NCI-H82 treated with DMSO at 0.1 percent for 48 hours (cell line): ENCODE measurements around the gene GRID2.
A peak's percentile ranks its signal among the peaks of the same experiment; 100 is the strongest.
"Not testable (repeated sequence)": the region's sequence is repeated elsewhere in the genome, so short reads cannot be mapped to it uniquely, and the experiment has no call there.

ENCODE experiments used
- DNase-seq: peaks from one replicate; lab custom pipeline; 2025; ENCODE audit not compliant: unreplicated experiment; lab: John Stamatoyannopoulos, UW

GRID2 gene

DNA sequence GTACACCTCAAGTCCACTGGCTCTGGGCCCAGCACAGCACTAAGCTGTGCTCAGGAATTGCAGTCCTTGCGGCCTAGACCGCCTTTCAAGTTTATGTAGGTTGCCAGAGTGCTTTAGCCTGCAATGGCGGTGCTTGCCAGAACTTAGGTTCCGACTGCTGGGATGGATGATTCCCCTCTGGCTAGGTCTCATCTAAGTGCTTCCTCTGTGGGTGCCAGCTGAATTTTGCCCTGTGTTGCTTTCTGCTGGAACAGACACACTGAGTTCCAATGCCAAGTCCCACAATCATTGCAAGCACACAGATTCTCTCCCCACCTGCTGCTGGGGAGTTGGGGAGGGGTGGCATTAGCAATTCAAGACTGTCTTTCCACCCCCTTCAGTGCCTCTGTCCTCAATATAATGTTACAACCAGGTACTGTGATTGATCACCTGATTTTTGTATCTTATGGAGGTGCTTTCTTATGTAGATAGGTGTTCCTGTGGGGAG lies 129.5 kb downstream of the GRID2 start:
- DNase-seq, result no peak

DNA sequence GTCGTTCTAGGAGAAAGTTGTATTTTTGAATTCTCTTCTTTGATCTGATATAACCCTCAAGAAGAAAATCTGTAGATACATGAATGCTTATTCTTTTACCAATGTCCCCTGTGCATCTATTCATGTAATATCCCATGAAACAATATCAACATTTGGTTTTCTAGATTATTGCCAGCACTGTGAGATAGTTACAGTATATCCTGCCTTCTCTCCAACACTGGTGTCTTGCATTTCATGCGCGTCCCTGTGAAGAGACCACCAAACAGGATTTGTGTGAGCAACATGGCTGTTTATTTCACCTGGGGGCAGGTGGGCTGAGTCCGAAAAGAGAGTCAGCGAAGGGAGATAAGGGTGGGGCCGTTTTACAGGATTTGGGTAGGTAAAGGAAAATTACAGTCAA lies 135.0 kb downstream of the GRID2 start:
- DNase-seq, result not testable (repeated sequence)

DNA sequence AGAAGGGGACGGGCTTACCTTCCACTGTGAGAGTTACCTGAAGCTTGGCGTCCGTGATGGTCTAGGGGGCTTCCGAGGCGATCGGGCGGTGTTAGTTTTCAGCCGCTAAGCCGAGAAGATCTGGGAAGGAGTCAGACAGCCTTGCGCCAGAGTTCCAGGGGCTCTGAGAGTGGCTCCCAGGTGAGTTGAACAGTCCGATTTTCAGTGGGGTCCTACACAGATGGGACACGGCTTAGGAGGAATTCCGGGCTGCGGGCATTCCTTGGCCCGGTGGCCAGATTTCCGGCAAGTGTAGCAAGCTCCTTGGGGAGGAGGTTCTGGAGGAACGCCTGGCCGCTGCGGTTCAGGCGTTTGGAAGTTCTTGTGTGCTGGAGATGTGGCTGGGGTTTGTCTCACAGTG lies 138.4 kb downstream of the GRID2 start:
- DNase-seq, result not testable (repeated sequence)

DNA sequence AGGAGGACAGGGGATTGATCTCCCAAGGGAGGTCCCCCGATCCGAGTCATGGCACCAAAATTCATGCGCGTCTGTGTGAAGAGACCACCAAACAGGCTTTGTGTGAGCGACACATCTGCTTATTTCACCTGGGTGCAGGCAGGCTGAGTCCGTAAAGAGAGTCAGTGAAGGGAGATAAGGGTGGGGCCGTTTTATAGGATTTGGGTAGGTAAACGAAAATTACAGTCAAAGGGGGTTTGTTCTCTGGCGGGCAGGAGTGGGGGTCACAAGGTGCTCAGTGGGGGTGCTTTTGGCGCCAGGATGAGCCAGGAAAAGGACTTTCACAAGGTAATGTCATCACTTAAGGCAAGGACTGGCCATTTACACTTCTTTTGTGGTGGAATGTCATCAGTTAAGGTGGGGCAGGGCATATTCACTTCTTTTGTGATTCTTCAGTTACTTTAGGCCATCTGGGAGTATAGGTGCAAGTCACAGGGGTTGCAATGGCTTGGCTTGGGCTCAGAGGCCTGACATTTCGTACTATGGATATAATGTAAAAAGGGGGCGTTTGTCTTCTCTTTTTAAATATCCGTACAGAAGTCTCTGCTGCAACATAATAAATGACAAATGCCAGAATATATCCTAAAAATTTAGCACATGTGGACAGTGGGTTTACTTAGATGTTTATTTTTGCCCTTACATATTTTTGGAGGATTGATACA lies 140.5 kb downstream of the GRID2 start:
- DNase-seq, result not testable (repeated sequence)

DNA sequence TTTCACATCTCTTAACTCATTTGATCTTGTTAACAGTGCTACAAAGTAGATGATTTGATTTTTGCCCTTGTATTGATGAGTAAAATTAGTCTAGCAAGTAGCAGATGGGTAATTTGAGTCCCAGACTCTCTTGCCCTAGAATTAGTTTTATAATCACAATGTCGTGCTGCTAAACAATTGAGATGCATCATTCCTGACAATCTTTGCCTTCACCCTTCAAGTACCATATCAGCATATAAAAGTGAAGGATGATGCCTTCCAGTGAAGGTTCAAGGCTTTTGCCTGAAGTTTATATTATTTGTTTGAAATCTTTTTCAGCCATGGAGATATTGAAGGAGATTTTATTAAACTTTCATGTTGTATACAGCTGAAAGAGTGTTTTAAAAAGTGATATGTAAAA lies 141.4 kb downstream of the GRID2 start:
- no peak for DNase-seq

DNA sequence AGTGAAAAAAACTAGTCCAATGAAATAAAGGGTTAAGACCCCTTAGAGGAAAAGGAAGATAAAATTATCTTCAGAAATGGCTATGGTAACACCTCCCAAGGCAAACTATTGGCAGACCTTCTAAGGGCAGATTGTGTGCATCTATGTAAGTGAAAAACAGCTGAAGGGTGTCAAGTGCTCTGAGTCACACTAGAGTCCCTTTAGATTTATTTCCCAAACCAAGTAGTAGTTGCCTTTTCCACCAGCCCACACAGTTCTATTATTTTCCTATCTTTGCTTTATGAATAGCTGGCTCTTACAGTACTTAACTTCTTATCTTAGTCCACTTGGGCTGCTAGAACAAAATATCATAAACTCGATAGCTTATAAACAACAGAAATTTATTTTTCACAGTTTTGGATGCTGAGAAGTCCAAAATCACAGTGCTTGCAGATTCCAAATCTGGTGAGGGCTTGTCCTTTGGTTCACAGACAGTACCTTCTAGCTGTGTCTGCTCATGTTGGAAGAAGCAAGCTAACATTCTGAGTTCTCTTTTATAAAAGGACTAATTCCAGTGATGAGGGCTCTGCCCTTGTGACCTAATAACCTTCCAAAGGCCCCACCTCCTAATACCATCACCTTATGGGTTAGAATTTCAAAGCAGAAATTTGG lies 143.6 kb downstream of the GRID2 start:
- DNase-seq, result no peak

- DNase-seq, result not testable (repeated sequence)
Observed at GRCh38 chr4:92448176-92448575, 144.4 kb downstream of the GRID2 start.

GRCh38 chr4:92450694-92451093 lies 146.9 kb downstream of the GRID2 start:
- DNase-seq, result no peak

GRCh38 chr4:92451782-92452181 lies 148.0 kb downstream of the GRID2 start:
- no peak for DNase-seq

DNA sequence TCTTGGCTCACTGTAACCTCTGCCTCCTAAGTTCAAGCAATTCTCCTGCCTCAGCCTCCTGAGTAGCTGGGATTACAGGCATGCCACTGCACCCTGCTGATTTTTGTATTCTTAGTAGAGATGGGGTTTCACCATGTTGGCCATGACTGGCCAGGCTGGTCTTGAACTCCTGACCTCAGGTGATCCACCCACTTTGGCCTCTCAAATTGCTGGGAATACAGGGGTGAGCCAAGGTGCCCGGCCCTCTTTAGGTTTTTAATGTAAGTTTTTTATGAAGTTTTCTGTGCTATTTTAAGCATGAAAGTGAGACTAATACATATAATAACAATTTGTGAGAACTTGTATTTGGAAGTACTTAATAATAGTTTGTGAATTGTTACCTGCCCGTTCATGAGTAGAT lies 148.6 kb downstream of the GRID2 start:
- not testable (repeated sequence) for DNase-seq

DNA sequence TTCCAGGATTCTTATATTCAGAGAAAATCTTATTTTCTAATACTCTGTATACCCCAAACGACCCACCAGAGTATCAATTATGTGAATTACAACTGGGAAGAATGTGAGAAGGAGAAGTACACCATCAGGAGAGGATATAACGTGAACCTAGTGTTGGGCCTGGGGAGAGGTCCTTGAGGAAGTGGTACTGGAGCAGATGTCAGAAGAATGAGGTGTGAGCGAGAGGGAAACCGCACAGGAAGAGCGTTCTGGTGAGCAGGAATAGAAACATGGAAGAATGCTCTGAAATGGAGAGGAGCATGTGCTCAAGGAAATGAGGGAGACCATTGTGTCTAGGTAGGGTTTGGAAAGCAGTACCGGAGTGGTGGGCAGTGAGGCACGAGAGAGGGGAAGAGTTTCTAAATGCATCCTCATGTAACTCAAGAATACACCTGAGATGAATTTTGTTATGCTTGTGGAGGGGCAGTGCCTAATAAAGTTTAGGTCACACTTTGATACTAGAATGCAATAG lies 151.6 kb downstream of the GRID2 start:
- DNase-seq, result no peak

GRCh38 chr4:92455951-92456350 lies 152.2 kb downstream of the GRID2 start:
- DNase-seq, result no peak

DNA sequence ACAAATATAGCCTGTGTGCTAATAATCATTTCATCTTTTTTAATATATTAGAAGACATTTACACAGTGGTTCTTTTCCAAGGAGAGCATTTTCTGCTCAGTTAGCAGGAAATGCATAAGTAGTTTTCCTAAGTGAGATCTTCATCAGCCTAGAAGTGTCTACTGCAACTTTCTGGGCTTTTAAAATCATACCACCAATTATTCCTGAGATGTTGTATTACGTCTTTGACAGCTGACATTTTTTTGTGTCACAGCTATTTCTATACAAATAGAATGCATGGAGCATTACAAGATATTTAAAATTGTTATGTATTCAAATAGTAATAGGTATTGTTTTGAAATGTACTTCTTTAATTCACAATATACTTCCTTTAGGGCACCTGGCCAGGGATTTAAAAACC lies 158.0 kb downstream of the GRID2 start:
- DNase-seq, result no peak

GRCh38 chr4:92477298-92477697 lies 173.5 kb downstream of the GRID2 start:
- DNase-seq, result no peak

- DNase-seq, result no peak
Observed at GRCh38 chr4:92483341-92483740, 179.6 kb downstream of the GRID2 start.

DNA sequence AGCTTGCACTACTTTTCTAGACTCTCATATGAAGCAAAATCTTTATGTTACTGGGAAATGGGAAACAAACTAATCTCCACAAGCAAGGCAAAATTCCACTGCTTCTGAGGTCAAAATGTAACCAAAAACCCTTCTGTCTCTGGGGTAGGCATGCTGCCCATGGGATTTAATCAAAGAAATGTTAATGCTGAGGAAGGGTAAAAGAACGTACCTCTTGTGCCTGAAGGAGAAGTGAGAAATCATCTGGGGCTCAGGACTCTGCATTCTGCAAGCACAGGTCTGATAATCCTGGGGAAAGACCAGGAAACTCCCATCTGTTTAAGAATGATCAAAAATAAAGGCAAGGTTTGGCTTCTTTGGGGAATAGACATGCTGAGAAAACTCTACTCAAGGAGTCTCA lies 184.7 kb downstream of the GRID2 start:
- no peak for DNase-seq

- peak; percentile 28 for DNase-seq
Observed at GRCh38 chr4:92497141-92497540, 193.4 kb downstream of the GRID2 start.

- DNase-seq, result no peak
Observed at GRCh38 chr4:92501456-92501855, 197.7 kb downstream of the GRID2 start.

- DNase-seq, result peak; percentile 44
Observed at GRCh38 chr4:92506933-92507332, 203.2 kb downstream of the GRID2 start.

GRCh38 chr4:92514627-92515026 lies 210.9 kb downstream of the GRID2 start:
- no peak for DNase-seq

DNA sequence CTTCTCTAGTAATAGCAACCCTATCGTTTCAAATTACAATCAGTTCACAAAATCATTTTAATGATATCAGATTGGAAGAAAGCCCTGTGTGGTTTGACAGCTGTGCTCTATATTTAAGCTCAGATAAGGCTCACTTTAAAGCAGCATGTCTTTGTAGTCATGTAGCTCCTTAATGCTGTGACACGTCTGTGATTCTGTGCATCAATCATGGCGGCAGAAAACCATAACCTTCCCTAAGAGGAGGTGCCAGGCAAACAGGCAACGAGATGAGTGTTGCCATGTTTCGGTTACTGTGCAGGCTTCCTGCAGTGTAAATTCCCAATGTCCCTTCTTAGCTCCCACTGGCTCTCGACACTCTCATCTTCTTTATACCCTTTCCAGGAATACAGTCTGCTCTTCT lies 212.7 kb downstream of the GRID2 start:
- DNase-seq, result no peak

DNA sequence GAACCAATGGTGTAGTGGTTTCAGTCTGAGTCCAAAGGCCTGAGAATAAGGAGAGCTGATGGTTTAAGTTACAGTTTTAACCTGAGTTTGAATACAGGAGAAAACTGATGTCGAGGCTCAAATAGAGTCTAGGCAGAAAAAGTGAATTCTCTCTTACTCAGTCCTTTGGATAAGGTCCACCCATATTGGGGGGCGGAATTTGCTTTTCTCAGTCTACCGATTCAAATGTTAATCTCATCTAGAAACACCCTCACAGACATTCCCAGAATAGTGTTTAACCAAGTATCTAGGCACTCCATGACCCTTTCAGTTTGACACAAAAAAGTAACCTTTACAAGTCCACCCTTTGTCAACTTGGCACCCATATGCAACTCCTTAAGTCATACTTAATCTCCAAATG lies 216.0 kb downstream of the GRID2 start:
- DNase-seq, result no peak
